Activated CD8-positive, alpha-beta memory T cell treated with anti-CD3 and anti-CD28 coated beads for 4 hours (primary cell): ENCODE results near the gene TIPRL.
"Not testable (repeated sequence)": the region's sequence is repeated elsewhere in the genome, so short reads cannot be mapped to it uniquely, and the experiment has no call there.

Experiments
- DNase-seq, 2 donors: peaks; one replicate each; pipeline ENCODE4 v3.0.0-alpha.2; 2020; ENCODE audit warnings: low read depth in 2 of 2

The TIPRL gene

GRCh38 chr1:168159251-168159650 lies 19.5 kb upstream of the TIPRL start:
- DNase-seq: no peak

- DNase-seq: no peak
These were observed 18.8 kb upstream of the TIPRL start for GRCh38 chr1:168159979-168160378.

- no peak for DNase-seq
These were observed 17.3 kb upstream of the TIPRL start for GRCh38 chr1:168161459-168161858.

DNA sequence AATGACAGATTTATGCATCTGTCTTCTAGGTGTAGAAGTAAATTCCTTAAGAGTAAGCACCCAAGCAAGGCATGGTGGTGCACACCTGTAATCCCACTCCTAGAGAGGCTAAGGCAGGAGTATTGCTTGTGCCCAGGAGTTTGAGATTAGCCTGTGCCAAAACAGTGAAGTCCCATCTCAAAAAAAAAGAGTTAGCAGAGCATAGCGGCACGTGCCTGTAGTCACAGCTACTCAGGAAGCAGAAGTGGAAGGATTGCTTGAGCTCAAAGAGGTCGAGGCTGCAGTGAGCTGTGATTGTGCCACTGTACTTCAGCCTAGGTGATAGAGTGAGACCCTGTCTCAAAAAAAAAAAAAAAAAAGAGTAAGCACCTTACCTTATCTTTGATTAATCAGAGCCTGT lies 15.1 kb upstream of the TIPRL start:
- no peak for DNase-seq

GRCh38 chr1:168164771-168165170 lies 14.0 kb upstream of the TIPRL start:
- DNase-seq: no peak

GRCh38 chr1:168167806-168168205 lies 11.0 kb upstream of the TIPRL start:
- DNase-seq: no peak

DNA sequence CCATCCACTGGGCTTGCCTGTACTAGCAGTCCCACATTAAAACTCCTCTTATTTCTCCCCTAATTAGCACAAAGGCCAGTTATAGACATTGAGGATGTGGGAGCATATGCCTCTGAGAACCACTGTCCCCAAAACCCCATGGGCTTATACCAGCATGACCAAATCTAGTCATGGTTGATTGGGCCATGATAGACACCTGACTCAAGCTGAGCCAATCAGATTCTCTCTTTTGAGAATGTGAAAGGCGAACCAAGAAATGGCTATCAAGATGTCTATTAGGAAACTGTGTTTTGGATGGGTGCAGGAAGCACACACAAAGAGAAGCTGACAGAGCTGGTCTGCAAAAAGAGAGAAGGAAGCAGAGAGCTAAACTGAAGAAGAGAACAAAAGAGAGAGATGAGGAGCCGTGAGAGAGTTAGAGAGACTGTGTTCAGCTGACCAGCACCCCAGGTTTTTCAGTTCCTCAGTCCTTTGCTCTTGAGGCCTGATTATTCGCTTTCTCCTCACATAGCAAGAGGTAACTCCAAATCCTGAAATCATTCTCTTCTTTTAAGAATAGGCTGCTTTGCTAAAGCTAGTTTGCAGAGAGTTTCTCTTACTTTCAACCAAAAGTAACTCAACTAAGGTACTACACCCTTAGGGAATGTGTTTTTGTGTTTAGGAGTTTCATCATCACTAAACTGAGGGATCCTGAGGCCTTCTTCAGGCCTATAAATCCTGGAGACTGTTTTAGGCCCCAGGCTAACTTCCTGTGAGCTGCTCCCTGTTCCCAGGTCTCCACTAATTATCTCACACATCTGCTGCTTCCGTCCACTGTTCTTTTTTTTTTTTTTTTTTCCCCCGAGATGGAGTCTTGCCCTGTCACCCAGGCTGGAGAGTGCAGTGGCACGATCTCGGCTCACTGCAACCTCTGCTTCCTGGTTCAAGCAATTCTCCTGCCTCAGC lies 7.9 kb upstream of the TIPRL start:
- DNase-seq: no peak

DNA sequence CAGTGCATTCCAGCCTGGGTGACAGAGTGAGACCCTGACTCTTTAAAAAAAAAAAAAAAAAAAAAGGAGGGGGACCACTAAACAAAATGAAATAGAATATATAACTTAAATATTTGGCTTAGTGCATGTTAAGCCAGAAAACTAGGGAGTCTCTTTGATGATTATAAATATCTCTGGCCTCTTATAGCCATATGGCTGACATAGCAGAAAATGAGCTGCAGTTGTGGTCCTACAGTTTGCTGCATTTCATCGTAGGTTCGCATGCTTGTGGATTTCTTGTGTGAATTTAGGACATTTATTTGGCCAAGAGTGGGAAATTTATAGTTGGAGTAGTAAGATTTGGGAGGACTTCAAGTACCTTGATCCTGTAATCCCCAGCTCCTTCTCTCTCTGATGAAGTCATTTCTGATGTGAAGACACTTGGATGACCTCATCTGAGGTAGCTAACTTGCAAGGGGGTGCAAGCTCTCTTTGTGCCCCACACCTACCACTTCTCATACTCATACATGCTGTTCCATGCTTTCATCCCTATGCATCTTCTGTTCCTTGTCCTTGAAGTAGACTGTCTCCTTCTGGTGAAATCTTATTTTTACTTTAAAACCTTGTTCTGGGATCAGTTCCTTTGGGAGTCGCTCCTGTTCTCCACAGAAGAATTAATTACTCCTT lies 6.4 kb upstream of the TIPRL start:
- DNase-seq: no peak

DNA sequence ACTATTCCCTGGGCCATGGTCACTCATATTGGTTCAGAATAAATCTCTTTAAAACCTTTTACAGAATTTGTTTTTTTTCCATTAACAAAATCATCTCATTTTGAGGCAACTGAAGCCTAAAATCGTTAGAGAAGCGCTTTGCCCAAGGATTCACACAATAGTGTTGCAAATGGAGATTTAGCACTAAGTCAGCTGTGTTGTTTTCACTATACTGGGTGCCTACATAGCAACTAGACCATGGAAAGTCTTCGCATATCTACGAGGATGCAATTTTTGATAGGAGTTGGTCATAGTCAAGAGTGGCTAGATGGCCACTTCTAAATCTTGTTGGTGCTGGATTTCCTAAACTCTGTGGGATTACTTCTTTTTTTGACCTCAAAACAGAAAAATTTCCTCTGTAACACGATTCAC lies 530 bp upstream of the TIPRL start:
- no peak for DNase-seq

- no peak for DNase-seq
These were observed 831 bp downstream of the TIPRL start for GRCh38 chr1:168179438-168180147.

DNA sequence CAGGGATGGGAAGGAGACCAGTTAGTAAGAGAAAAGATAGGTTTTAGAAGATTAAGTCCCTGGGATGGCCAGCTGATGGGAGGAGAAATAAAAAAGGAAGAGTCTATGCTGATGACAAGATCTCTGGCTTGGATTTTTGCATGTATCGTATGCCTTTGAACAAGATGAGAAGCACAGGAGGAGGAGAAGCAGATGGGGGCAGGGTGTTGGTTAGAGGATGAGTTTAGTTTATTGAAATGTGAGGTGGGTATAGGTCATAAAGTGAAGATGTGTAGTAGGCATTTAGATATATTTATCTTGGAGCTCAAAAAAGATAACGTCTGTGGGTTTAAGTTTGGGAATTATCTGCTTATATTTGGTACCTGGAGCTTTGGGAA lies 1.4 kb downstream of the TIPRL start:
- no peak for DNase-seq

- not testable (repeated sequence) for DNase-seq
These were observed 2.4 kb downstream of the TIPRL start for GRCh38 chr1:168181063-168181720.

DNA sequence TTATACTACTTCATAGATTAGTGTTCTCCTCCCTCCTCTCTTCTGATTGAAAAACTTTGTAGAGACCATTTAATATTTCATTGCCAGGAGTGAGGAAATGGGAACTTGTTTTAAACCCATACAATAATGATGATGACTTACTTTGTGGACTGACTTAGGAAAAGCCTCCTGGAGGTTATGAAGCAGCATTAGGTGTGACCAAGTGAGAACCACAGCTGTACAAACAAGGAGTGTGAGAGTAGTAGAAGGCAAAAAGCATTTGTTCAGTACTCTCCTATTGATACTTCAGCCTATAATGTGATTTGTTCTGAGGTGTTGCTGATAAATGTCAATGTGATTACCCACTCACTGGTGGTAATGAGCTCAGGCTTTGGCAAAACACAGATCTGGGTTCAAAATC lies 8.4 kb downstream of the TIPRL start:
- no peak for DNase-seq

GRCh38 chr1:168190403-168190802 lies 11.6 kb downstream of the TIPRL start:
- DNase-seq: no peak

DNA sequence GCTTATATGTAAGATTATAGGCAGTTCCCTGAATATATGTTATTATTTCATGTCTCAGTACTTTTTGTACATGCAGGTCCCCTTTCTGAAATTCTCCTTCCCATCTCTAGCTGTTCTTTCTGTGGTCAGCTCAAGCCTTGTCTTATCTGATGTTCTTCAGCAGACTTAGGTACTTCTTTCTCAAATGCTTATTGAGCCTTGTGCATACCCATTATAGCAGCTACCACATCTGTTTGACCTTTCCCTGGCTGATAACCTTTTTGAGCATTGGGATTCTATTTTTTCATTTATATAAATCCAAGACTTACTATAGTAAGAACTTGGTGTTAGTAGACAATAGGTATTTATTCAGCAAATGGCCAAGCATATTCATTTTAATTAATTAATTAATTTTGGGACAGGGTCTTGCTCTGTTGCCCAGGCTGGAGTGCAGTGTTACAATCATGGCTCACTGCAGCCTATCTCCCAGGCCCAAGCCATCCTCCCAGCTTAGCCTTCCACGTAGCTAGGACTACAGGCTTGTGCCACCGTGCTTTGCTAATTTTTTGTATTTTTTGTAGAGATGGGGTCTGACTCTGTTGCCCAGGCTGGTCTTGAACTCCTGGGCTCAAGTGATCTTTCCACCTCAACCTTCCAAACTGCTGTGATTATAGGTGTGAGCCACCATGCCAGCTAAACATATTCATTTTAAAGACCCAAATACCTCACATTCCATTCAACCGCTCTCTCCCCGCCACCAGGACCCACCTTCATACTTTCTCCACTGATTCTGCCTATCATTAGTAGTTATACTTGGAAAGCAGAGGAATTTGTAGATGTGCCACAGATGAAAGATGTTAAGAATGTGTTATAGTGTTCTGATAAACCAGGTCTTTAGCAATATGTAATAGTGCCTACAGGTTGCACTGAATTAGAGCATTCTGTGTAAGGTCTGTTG lies 16.7 kb downstream of the TIPRL start:
- no peak for DNase-seq

DNA sequence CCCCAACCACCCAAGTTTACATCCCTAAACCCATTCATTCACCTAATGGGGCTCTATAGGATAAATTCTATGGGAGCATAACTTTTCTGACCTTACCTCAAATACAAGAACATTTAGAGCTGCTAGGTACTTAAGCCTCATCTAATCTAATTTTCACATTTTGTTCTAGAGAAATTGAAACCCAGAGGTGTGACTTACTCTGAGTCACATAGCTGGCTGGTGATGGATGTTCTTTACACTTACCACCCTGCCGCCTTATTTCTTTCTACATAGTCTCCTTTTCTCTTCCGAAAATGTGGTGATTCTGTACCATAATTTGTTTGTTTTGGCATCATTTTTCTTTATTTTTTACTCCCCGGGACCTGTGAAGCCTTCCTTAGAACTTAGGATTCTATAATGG lies 20.3 kb downstream of the TIPRL start:
- DNase-seq: no peak

DNA sequence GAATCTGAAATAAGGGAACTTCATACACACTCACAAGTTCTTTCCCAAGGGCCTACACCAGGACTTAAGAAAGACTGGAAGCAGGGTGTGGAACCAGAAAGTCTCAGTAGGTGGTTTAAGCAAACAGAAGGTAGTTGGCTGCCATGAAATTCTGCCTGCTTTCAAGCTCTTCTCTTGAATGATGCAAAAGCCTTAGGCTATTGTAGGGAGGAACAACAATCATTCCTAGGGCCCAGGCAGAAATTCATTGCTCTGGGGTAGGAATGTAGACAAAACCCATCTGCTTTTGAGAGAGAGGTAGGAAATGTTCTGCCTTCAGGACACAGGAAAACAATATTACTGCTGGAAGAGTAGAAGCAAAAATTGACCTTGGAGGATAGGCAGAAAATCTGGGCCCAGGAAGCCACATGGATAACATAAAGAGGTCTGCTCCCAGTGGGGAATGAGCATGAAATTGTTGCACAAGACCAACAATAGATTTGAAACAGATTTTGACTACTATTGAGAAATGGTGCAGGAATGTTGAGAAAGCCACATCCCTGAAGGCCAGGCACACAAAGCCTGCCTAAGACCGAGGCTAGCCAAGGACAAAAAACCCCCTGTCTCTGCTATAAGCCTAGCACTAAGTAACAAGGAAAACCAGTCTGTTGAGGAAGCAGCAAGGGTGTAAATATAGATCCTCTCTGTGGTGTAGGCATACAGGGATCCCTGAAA lies 24.3 kb downstream of the TIPRL start:
- no peak for DNase-seq

DNA sequence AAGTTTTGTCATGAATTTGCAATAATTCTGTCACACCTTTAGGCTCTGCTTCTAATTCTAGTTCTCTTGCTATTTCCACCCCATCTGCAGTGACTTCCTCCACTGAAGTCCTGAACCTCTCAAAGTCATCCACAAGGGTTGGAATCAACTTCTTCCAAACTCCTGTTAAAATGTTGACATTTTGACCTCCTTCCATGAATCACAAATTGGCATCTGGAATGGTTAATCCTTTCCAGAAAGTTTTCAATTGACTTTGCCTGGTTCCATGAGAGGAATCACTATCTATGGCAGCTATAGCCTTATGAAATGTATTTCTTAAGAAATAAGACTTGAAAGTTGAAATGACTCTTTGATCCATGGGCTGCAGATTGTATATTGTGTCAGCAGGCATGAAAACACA lies 27.3 kb downstream of the TIPRL start:
- no peak for DNase-seq

DNA sequence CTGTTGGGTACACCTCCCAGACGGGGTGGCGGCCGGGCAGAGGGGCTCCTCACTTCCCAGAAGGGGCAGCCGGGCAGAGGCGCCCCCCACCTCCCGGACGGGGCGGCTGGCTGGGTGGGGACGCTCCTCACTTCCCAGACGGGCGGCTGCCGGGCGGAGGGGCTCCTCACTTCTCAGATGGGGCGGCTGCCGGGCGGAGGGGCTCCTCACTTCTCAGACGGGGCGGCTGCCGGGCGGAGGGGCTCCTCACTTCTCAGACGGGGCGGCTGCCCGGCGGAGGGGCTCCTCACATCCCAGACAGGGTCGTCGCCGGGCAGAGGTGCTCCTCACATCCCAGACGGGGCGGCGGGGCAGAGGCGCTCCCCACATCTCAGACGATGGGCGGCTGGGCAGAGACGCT lies 28.9 kb downstream of the TIPRL start:
- DNase-seq: not testable (repeated sequence)

DNA sequence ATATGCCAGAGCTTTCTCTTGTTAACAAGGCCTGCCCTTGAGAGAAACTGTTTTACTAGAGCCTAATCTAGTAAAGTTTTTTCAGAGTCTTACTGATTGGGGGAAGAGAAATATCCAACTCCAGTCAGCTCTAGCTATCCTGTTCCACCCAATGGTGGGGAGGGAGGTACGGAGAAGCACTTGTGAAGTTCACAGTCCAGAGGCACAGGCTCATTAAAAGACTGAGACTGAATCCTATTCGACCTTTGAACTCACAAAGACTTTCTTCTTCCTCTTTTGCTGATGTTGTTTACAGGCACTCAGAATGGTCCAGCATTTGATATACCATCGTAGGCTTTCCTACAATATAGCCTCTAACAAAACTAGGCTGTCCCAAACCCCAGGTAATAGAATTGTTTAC lies 31.6 kb downstream of the TIPRL start:
- no peak for DNase-seq
